GM23248 (cell line): Measurements from ENCODE around the gene HNF1B. TPM values are rescaled to one million over a fixed set of nuclear protein-coding genes. Genes with fewer than 3 reads are reported as not detected.

ENCODE experiments used
- DNase-seq: peaks from one replicate; pipeline ENCODE4 v3.0.0-alpha.2; 2015
- H2AFZ ChIP-seq: fragments of 200-600 bp; sonication (generic); 2 replicates; pipeline ENCODE4 v1.6.1; 2016; ENCODE audit warnings: antibody characterized with exemption
- H3F3A ChIP-seq: fragments of 200-600 bp; sonication (generic); 2 replicates; pipeline ENCODE4 v1.6.1; 2016; ENCODE audit warnings: mild to moderate bottlenecking, antibody characterized with exemption, mixed run types; ENCODE audit not compliant: insufficient read depth
- H3K27ac ChIP-seq: fragments of 200-600 bp; sonication (generic); 2 replicates; pipeline ENCODE4 v1.5.1; 2016; ENCODE audit warnings: mild to moderate bottlenecking
- H3K27me3 ChIP-seq: fragments of 200-600 bp; sonication (generic); replicated peaks from 2 replicates; pipeline ENCODE4 v1.6.1; 2016; ENCODE audit warnings: mild to moderate bottlenecking; ENCODE audit not compliant: insufficient read depth
- H3K36me3 ChIP-seq: fragments of 200-600 bp; sonication (generic); 2 replicates; pipeline ENCODE4 v1.6.1; 2016; ENCODE audit warnings: low read depth, mild to moderate bottlenecking
- H3K4me1 ChIP-seq: fragments of 200-600 bp; sonication (generic); 2 replicates; pipeline ENCODE4 v1.6.1; 2016; ENCODE audit warnings: mild to moderate bottlenecking; ENCODE audit not compliant: insufficient read depth
- H3K4me2 ChIP-seq: fragments of 200-600 bp; sonication (generic); one replicate; pipeline ENCODE4 v1.6.1; 2016; ENCODE audit warnings: mild to moderate bottlenecking; ENCODE audit not compliant: unreplicated experiment
- H3K4me3 ChIP-seq: fragments of 200-600 bp; sonication (generic); 2 replicates; pipeline ENCODE4 v1.5.1; 2016; ENCODE audit warnings: mild to moderate bottlenecking
- H3K79me2 ChIP-seq: fragments of 200-600 bp; sonication (generic); 2 replicates; pipeline ENCODE4 v1.6.1; 2016; ENCODE audit warnings: mild to moderate bottlenecking; ENCODE audit not compliant: insufficient read depth
- H3K9ac ChIP-seq: fragments of 200-600 bp; sonication (generic); 2 replicates; pipeline ENCODE4 v1.6.1; 2016; ENCODE audit warnings: mild to moderate bottlenecking
- H3K9me2 ChIP-seq: fragments of 200-600 bp; sonication (generic); 2 replicates; pipeline ENCODE4 v1.6.1; 2016; ENCODE audit warnings: mixed run types, mild to moderate bottlenecking, moderate library complexity; ENCODE audit not compliant: insufficient read depth
- H3K9me3 ChIP-seq: fragments of 200-600 bp; sonication (generic); one replicate; pipeline ENCODE4 v1.6.1; 2017; ENCODE audit warnings: low read depth
- H4K20me1 ChIP-seq: fragments of 200-600 bp; sonication (generic); 2 replicates; pipeline ENCODE4 v1.6.0; 2016; ENCODE audit not compliant: insufficient read depth
- EZH2 ChIP-seq: fragments of 200-600 bp; sonication (generic); IDR thresholded peaks from 2 replicates; pipeline ENCODE4 v1.6.1; 2018; ENCODE audit warnings: antibody characterized with exemption, mild to moderate bottlenecking; ENCODE audit not compliant: insufficient read depth, poor library complexity, severe bottlenecking
- EZH2phosphoT487 ChIP-seq: fragments of 200-600 bp; sonication (generic); IDR thresholded peaks from 2 replicates; pipeline ENCODE4 v1.6.1; 2018; ENCODE audit warnings: antibody characterized with exemption, moderate library complexity, mild to moderate bottlenecking, low read depth; ENCODE audit not compliant: insufficient read depth
- WGBS, 2 experiments: methylation state at CpG; one replicate each; pipeline ENCODE4 v1.1.6; 2015 to 2017; ENCODE audit warnings: low lambda C conversion rate in 2 of 2, low coverage in 1 of 2; ENCODE audit errors: missing lambda C conversion rate in 2 of 2; 5-methylcytosine and 5-hydroxymethylcytosine counted together
- in situ Hi-C: fragments of 300-500 bp; cut with MboI; formaldehyde crosslinking; loops from 2 replicates; pipeline ENCODE4 v1.15.0; 2020
- polyA plus RNA-seq: library from polyadenylated mRNA; unstranded; fragments of >200 nt; fragmentation: Nextera tagmentation; extraction: Ambion mirVana; gene quantifications from 2 replicates; pipeline ENCODE4 v1.2.1, GENCODE V29; 2016
- total RNA-seq: library from RNA; depleted of rRNA; stranded (reverse); fragments of >200 nt; shearing (Covaris generic); gene quantifications from 2 replicates; pipeline ENCODE4 v1.2.3, GENCODE V29; 2014

HNF1B gene
- total and polyA plus RNA-seq, 2 experiments from 2014 or later, result not detected

- peak; percentile 59 for DNase-seq
- 0 out of 2 replicates have a peak, but pooled peaks cover 6% of the 10 kb centered on the region for H3K27me3 ChIP-seq
- in situ Hi-C loops, result no loop called here
- H3K4me1 ChIP-seq, result peaks cover 23% of the 10 kb centered on the region
- 66 to 68% methylated on average over 5 of the region's 5 CpGs for whole genome bisulfite sequencing, 2 experiments
- H3K36me3 ChIP-seq, result no peaks in the 10 kb centered on the region
- no peaks in the 10 kb centered on the region for H3K79me2 ChIP-seq
- TF ChIP-seq EZH2, result no peak
- TF ChIP-seq EZH2phosphoT487, result no peak
- H3F3A ChIP-seq, result peaks cover 9% of the 10 kb centered on the region; the same call in 1 of the 2 replicates
- no peaks in the 10 kb centered on the region for H4K20me1 ChIP-seq
- H3K4me3 ChIP-seq, result no peak overlapping the region
- no peak overlapping the region for H2AFZ ChIP-seq
- no peaks in the 10 kb centered on the region for H3K9me2 ChIP-seq
- no peak overlapping the region for H3K9ac ChIP-seq
- no peak overlapping the region for H3K4me2 ChIP-seq
- H3K9me3 ChIP-seq, result no peaks in the 10 kb centered on the region
- no peak overlapping the region for H3K27ac ChIP-seq
Measured at GRCh38 chr17:37698132-37698910, 46.5 kb downstream of the HNF1B start.

GRCh38 chr17:37697381-37697780, 47.5 kb downstream of the HNF1B start:
- Histone ChIP-seq H3K27ac (no peak overlapping the region), H3K27me3 (0 out of 2 replicates have a peak, but pooled peaks cover 6% of the 10 kb centered on the region), H4K20me1 (no peaks in the 10 kb centered on the region), H3K9ac (no peak overlapping the region), H3K9me3 (no peaks in the 10 kb centered on the region), H3K36me3 (no peaks in the 10 kb centered on the region), H3K4me1 (peaks cover 16% of the 10 kb centered on the region), H3K4me3 (no peak overlapping the region), H3K79me2 (no peaks in the 10 kb centered on the region), H3K9me2 (no peaks in the 10 kb centered on the region), H3K4me2 (no peak overlapping the region), H3F3A (peaks cover 1% of the 10 kb centered on the region; the same call in 1 of the 2 replicates), H2AFZ (no peak overlapping the region)
- DNase-seq, result no peak
- TF ChIP-seq EZH2phosphoT487, result no peak
- no peak for TF ChIP-seq EZH2
- WGBS, 2 experiments, result 38 to 41% methylated on average over 8 of the region's 8 CpGs
- in situ Hi-C loops, result no loop called here

- Histone ChIP-seq H3K36me3 (no peaks in the 10 kb centered on the region), H3K4me2 (no peak overlapping the region), H3K4me1 (peaks cover 13% of the 10 kb centered on the region), H3K9me3 (no peaks in the 10 kb centered on the region), H3K4me3 (no peak overlapping the region), H3K27ac (no peak overlapping the region), H4K20me1 (no peaks in the 10 kb centered on the region), H2AFZ (no peak overlapping the region), H3K79me2 (no peaks in the 10 kb centered on the region), H3K9ac (no peak overlapping the region), H3K27me3 (0 out of 2 replicates have a peak, but pooled peaks cover 6% of the 10 kb centered on the region), H3K9me2 (no peaks in the 10 kb centered on the region), H3F3A (no peaks in the 10 kb centered on the region)
- 62 to 64% methylated on average over 7 of the region's 7 CpGs for WGBS, 2 experiments
- DNase-seq, result no peak
- in situ Hi-C loops, result no loop called here
- no peak for TF ChIP-seq EZH2phosphoT487
- no peak for TF ChIP-seq EZH2
Measured at GRCh38 chr17:37696366-37696765, 48.5 kb downstream of the HNF1B start.

GRCh38 chr17:37695726-37696125, 49.1 kb downstream of the HNF1B start:
- Histone ChIP-seq H3K79me2 (no peaks in the 10 kb centered on the region), H4K20me1 (no peaks in the 10 kb centered on the region), H3K27me3 (0 out of 2 replicates have a peak, but pooled peaks cover 6% of the 10 kb centered on the region), H3K4me2 (no peak overlapping the region), H3K27ac (no peak overlapping the region), H3K9me3 (no peaks in the 10 kb centered on the region), H3K9ac (no peak overlapping the region), H3K4me3 (no peak overlapping the region), H3K9me2 (no peaks in the 10 kb centered on the region), H3K4me1 (peaks cover 13% of the 10 kb centered on the region), H3K36me3 (no peaks in the 10 kb centered on the region), H3F3A (no peaks in the 10 kb centered on the region), H2AFZ (no peak overlapping the region)
- WGBS, 2 experiments, result 29 to 38% methylated on average over 1 of the region's 1 CpG
- no peak for TF ChIP-seq EZH2
- TF ChIP-seq EZH2phosphoT487, result no peak
- in situ Hi-C loops, result no loop called here
- DNase-seq, result no peak
